Measurements from ENCODE around the gene CDK5R2.

DNA sequence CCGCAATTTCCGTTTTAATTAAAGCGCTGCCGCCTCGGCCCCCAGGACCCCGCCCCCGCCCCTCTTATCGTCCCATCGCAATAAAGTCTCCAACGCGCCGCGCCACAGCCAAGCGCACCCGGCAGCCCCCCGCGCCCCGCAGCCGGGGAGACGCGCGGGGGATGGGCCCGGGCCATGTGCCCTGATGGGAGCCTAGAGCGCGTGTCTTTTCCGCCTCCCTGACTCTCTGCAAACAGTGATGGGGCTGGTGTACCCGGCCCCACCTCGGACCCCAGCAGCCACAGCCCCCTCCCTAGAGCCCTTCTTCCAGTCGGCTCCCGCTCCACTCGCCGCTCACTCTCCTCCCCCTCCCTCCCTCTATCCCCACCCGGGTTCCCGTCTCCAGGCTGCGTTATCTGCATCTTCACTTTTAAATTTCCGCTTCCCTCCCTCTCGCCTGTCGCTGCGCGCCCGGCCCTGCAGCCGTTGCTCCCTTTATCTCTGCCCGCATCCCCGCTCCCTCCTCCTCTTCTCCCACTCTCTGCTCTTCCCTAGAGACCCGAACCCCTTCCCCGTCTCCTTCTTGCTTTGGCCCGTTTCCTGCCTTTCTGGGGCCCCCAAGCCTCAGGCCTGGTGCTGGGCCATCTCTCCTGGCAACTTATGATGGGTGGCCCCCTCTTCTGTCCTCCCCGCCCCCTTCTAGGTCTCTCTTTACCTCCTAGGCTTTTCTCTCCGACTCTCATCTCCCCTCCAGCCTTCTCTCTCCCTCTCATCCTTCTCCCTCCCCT lies 26.0 kb downstream of the CDK5R2 start:
- peak; percentile 97 for TF ChIP-seq SUZ12 (IDR thresholded peaks at IDR 0.05; ENCODE audit: extremely low read depth, insufficient read depth, insufficient read length)
- TF ChIP-seq YY1 (IDR thresholded peaks at IDR 0.05; ENCODE audit: insufficient read depth, insufficient read length), result no peak
- TF ChIP-seq ZNF274 (IDR thresholded peaks at IDR 0.05; ENCODE audit: low read depth, low read length), result no peak
